Mammary epithelial cell (primary cell): ENCODE data around the gene MDFIC.

Source experiments
- EZH2 ChIP-seq: IDR thresholded peaks from 2 replicates; pipeline ENCODE4 v1.6.1; 2012; ENCODE audit warnings: low read length, inconsistent platforms, borderline replicate concordance
- TF ChIP-seq, protein P1 (sequence below), 2 donors: IDR thresholded peaks in 1 of 2; conservative IDR thresholded peaks in 1 of 2; 2 replicates each; pipeline ENCODE4 v1.5.1; 2011 to 2012; ENCODE audit warnings: inconsistent platforms in 2 of 2, low read length in 2 of 2, mild to moderate bottlenecking in 2 of 2, control low read depth in 1 of 2, low read depth in 1 of 2; ENCODE audit not compliant: insufficient read depth in 1 of 2; ENCODE audit errors: extremely low read depth in 1 of 2

DNA sequence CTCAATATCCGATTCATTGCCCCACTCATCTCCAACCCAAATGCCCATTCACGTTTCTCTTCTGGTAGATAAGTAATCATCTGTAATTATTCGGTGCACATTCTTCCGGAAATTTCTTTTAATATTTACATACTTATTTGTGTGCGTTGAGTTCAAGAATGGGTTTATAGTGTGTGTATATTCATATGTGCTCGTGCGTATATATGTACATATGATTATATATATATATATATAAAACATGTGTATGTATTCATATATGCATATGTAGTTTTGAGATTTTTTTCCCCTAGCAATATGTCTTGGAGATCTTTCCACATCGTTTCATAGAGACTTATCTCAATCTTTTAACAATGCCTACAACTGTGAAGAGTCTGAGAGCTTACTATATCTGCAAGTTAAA lies 118.2 kb downstream of the MDFIC start:
- TF ChIP-seq, protein P1, sequence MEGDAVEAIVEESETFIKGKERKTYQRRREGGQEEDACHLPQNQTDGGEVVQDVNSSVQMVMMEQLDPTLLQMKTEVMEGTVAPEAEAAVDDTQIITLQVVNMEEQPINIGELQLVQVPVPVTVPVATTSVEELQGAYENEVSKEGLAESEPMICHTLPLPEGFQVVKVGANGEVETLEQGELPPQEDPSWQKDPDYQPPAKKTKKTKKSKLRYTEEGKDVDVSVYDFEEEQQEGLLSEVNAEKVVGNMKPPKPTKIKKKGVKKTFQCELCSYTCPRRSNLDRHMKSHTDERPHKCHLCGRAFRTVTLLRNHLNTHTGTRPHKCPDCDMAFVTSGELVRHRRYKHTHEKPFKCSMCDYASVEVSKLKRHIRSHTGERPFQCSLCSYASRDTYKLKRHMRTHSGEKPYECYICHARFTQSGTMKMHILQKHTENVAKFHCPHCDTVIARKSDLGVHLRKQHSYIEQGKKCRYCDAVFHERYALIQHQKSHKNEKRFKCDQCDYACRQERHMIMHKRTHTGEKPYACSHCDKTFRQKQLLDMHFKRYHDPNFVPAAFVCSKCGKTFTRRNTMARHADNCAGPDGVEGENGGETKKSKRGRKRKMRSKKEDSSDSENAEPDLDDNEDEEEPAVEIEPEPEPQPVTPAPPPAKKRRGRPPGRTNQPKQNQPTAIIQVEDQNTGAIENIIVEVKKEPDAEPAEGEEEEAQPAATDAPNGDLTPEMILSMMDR (conservative IDR thresholded peaks at IDR 0.05 in 1 of 2, IDR thresholded peaks at IDR 0.05 in 1 of 2; ENCODE audit: extremely low read depth in 1 of 2, insufficient read depth in 1 of 2, low read depth in 1 of 2, low read length in 2 of 2): no peak
- TF ChIP-seq EZH2: no peak
